Astrocyte (in vitro differentiated cells and primary cell): ENCODE data around the gene EEF2KMT.
"Not testable (repeated sequence)": the region's sequence is repeated elsewhere in the genome, so short reads cannot be mapped to it uniquely, and the experiment has no call there.

Experiments
- CTCF ChIP-seq: IDR thresholded peaks from 2 replicates; pipeline ENCODE4 v1.5.1; 2011; ENCODE audit warnings: low read depth, mild to moderate bottlenecking, inconsistent platforms, low read length, moderate library complexity; ENCODE audit not compliant: insufficient read depth
- EZH2 ChIP-seq: IDR thresholded peaks from 2 replicates; pipeline ENCODE4 v1.6.1; 2012; ENCODE audit warnings: mild to moderate bottlenecking, low read length, inconsistent platforms; ENCODE audit not compliant: insufficient read depth

- not testable (repeated sequence) for TF ChIP-seq CTCF, EZH2
Measured at GRCh38 chr16:5044581-5044980, 53.0 kb downstream of the EEF2KMT start.
